Stimulated activated CD4-positive, alpha-beta T cell treated with anti-CD3 and anti-CD28 coated beads, Interleukin-1b, Interleukin-23, amount 100 ng/mL, for 1 hour (primary cell): Measurements from ENCODE around the gene TAP1.
A peak's percentile ranks its signal among the peaks of the same experiment; 100 is the strongest.
"Not testable (repeated sequence)": the region's sequence is repeated elsewhere in the genome, so short reads cannot be mapped to it uniquely, and the experiment has no call there.

ENCODE experiments used
- DNase-seq, 2 donors: peaks; one replicate each; pipeline ENCODE4 v3.0.0-alpha.2; 2020; ENCODE audit warnings: low read depth in 2 of 2

TAP1 gene

GRCh38 chr6:32853541-32854375 is at the start of gene TAP1, which contains the start of gene PSMB9:
TSS of gene TAP1 (minus strand) at chr6:32853704. CDS start at chr6:32853636, 68 bp downstream.
TSS of gene PSMB9 (plus strand) at chr6:32854192. CDS start at chr6:32854230, 38 bp downstream.
- DNase-seq = peak; percentile 90 to 95

- DNase-seq = no peak
Observed at GRCh38 chr6:32895006-32895345, 41.5 kb upstream of the TAP1 start.

- DNase-seq = peak; percentile 84 to 96
Observed at GRCh38 chr6:32894085-32895005, 40.8 kb upstream of the TAP1 start.

GRCh38 chr6:32890831-32891230 is 37.3 kb upstream of the TAP1 start:
- DNase-seq = no peak

- no peak for DNase-seq
Observed at GRCh38 chr6:32889533-32889932, 36.0 kb upstream of the TAP1 start.

GRCh38 chr6:32888576-32888975 is 35.1 kb upstream of the TAP1 start:
- DNase-seq = no peak

- DNase-seq = no peak
Observed at GRCh38 chr6:32887616-32888015, 34.1 kb upstream of the TAP1 start.

GRCh38 chr6:32886681-32887383 is 33.3 kb upstream of the TAP1 start:
- no peak for DNase-seq

GRCh38 chr6:32885698-32886286 is 32.3 kb upstream of the TAP1 start:
- no peak for DNase-seq

GRCh38 chr6:32883789-32884188 is 30.3 kb upstream of the TAP1 start:
- DNase-seq = no peak

- DNase-seq = no peak
Observed at GRCh38 chr6:32882879-32883250, 29.4 kb upstream of the TAP1 start.

- DNase-seq = not testable (repeated sequence)
Observed at GRCh38 chr6:32880962-32881361, 27.5 kb upstream of the TAP1 start.

GRCh38 chr6:32879691-32880090 is 26.2 kb upstream of the TAP1 start:
- no peak for DNase-seq

- DNase-seq = no peak
Observed at GRCh38 chr6:32876603-32877002, 23.1 kb upstream of the TAP1 start.

GRCh38 chr6:32873947-32874346 is 20.4 kb upstream of the TAP1 start:
- DNase-seq = not testable (repeated sequence)

GRCh38 chr6:32868257-32868788 is 14.8 kb upstream of the TAP1 start:
- peak; percentile 67 to 83 for DNase-seq

- no peak for DNase-seq
Observed at GRCh38 chr6:32867554-32868256, 14.2 kb upstream of the TAP1 start.

- DNase-seq = no peak
Observed at GRCh38 chr6:32867022-32867477, 13.5 kb upstream of the TAP1 start.

- no peak for DNase-seq
Observed at GRCh38 chr6:32865724-32866443, 12.4 kb upstream of the TAP1 start.

GRCh38 chr6:32862725-32863124 is 9.2 kb upstream of the TAP1 start:
- DNase-seq = no peak
